DOHH2 (cell line): ENCODE measurements around the gene KIF1B.

ENCODE experiments used
- EZH2phosphoT487 ChIP-seq: fragments of 200-600 bp; sonication (generic); IDR thresholded peaks from 2 replicates; pipeline ENCODE4 v1.6.1; 2017; ENCODE audit warnings: borderline replicate concordance, mild to moderate bottlenecking, antibody characterized with exemption, low read length, moderate library complexity, mixed read lengths
- TF ChIP-seq, protein P1 (sequence below): fragments of 200-600 bp; sonication (generic); IDR thresholded peaks from one replicate; pipeline ENCODE4 v1.5.1; 2014; ENCODE audit warnings: antibody characterized with exemption, mild to moderate bottlenecking, low read depth, low read length; ENCODE audit not compliant: poor library complexity, severe bottlenecking

DNA sequence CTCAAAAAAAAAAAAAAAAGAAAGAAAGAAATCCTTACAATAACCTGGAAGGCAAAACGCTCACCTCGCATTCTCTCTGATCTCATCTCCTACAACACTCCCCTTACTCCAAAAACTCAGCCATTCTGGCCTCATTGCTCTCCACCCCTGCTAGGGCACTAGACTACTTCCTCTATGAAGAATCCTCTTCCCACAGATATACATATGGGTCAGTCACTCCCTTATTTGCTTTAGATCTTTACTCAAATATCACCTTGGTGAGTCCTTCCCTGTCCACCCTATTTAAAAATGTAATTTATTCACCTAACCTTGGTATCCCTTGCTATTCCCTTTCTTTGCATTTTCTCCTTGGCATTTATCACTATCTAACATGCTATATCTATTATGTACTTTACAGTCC is 24.6 kb upstream of the KIF1B start:
- TF ChIP-seq, protein P1, sequence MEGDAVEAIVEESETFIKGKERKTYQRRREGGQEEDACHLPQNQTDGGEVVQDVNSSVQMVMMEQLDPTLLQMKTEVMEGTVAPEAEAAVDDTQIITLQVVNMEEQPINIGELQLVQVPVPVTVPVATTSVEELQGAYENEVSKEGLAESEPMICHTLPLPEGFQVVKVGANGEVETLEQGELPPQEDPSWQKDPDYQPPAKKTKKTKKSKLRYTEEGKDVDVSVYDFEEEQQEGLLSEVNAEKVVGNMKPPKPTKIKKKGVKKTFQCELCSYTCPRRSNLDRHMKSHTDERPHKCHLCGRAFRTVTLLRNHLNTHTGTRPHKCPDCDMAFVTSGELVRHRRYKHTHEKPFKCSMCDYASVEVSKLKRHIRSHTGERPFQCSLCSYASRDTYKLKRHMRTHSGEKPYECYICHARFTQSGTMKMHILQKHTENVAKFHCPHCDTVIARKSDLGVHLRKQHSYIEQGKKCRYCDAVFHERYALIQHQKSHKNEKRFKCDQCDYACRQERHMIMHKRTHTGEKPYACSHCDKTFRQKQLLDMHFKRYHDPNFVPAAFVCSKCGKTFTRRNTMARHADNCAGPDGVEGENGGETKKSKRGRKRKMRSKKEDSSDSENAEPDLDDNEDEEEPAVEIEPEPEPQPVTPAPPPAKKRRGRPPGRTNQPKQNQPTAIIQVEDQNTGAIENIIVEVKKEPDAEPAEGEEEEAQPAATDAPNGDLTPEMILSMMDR: no peak
- TF ChIP-seq EZH2phosphoT487: no peak
